H7 (cell line): ENCODE measurements around the gene DHRS7. TPM values are rescaled to one million over a fixed set of nuclear protein-coding genes. Genes with fewer than 3 reads are reported as not detected.

Experiments
- DNase-seq: peaks from one replicate; pipeline ENCODE4 v3.0.0; 2012
- H3K27me3 ChIP-seq: 2 replicates; pipeline ENCODE4 v1.6.0; 2011; ENCODE audit warnings: mild to moderate bottlenecking, low read length; ENCODE audit not compliant: control insufficient read depth, insufficient read depth
- H3K36me3 ChIP-seq: replicated peaks from 2 replicates; pipeline ENCODE4 v1.5.1; 2011; ENCODE audit warnings: low read length; ENCODE audit not compliant: control insufficient read depth, insufficient read depth
- H3K4me3 ChIP-seq: 2 replicates; pipeline ENCODE4 v1.5.1; 2011; ENCODE audit warnings: low read depth, mild to moderate bottlenecking, control low read depth, low read length, moderate library complexity; ENCODE audit not compliant: insufficient read depth
- total RNA-seq: library from RNA; depleted of rRNA; stranded (reverse); fragments of >200 nt; shearing (Covaris generic); gene quantifications from 2 replicates; pipeline ENCODE4 v1.2.3, GENCODE V29; 2014; rRNA removed

DHRS7 gene, protein sequence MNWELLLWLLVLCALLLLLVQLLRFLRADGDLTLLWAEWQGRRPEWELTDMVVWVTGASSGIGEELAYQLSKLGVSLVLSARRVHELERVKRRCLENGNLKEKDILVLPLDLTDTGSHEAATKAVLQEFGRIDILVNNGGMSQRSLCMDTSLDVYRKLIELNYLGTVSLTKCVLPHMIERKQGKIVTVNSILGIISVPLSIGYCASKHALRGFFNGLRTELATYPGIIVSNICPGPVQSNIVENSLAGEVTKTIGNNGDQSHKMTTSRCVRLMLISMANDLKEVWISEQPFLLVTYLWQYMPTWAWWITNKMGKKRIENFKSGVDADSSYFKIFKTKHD
- 24.0 and 40.0 TPM in 2 replicates for total RNA-seq

DNA sequence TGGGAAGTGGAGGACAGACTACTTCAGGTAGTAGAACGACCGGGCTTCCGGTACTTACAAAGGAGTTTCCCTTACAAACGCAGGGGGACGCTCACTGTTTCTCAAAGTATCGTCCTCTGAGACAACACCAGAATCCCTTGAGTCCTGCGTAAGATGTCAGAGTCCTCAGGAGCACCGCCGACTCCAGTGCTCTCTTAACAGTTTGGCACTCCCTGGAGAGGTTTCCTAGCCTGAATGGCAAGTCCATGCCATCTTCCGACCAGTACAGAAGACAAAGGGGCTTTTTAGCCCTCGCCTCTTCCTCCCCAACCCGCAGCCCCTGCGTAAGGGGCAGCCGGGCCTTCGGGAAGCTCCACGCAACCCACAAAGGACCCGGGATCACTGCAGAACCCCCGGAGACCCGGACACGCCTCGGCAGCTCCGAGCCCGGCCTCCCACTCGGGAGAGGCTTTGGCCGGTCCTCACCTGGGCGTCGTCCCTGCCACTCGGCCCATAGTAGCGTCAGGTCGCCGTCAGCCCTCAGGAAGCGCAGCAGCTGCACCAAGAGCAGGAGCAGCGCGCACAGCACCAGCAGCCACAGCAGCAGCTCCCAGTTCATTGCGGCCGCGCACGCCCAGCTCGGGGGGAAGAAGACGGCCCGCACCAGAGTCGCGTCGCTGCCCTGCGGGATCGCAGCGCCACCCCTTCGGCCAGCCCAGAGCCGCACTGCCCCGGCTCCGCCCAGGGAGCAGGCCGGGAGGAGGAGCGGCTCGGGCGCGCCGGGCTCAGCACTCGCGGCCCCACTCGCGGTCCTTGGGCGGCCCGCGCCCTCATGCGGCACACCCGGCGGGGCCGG is at the start of gene DHRS7:
DHRS7 (minus strand) TSS at position 687 of the 835 bp plus-strand sequence; CDS start at position 598, 89 bp downstream.
- peak; percentile 90 for DNase-seq
- H3K27me3 ChIP-seq, result no peaks in the 10 kb centered on the region; the same call in 1 of the 2 replicates
- no peaks in the 10 kb centered on the region for H3K36me3 ChIP-seq
- peak within 1 kb of the TSS; percentile 79 for H3K4me3 ChIP-seq

DNA sequence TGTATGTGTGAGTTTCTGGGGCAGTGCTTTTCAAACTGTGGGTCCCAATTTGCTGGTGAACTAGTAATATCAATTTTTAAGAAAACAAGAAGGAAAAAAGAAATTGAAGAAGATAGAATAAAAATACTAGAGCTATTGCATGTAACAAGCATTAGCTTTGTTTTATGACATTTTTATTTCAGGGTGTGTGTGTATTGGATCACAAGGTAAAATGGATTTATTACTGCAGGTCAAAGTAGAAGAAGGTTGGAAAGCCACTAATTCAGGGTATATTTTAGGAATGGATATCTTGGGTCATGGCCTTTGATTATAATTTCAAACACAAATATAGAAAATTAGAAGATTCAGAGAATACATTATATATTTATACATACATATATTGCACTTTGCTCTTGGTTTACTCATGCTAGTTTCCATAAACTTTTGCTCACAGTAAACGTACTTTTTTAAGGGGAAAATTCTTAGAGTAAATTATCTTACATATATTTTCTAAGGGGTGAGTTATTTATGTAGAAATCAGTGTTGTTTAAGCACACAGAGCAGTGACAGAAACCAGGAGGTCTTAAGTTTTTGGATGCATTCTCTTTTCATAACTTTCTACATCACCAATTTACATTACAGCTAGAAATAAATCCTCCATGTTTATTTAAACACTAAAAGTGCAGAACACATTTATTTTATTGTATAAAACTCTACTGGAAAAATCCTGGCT is 49.4 kb upstream of the DHRS7 start:
- DNase-seq, result no peak
- H3K4me3 ChIP-seq, result no peak overlapping the region
- H3K27me3 ChIP-seq, result no peaks in the 10 kb centered on the region
- no peaks in the 10 kb centered on the region for H3K36me3 ChIP-seq

DNA sequence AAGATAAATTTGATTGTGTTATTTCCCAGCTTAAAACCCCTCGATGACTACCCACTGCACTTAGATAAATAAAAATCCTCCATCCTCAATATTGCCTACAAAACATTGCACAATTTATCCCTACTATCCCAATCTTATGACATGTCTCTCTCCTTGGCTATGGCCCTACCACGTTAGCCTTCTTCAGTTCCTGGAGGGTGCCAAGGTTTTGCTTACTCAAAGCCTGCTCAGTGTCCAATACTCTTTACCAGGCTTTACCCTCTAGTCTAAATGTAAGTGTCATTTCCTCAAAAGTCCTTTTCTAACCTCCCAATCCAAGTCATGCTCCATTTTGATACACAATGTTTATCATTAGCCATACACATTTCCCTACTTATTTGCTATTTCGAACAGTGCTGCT is 48.8 kb upstream of the DHRS7 start:
- Histone ChIP-seq H3K4me3 (no peak overlapping the region), H3K27me3 (no peaks in the 10 kb centered on the region), H3K36me3 (no peaks in the 10 kb centered on the region)
- DNase-seq, result no peak

DNA sequence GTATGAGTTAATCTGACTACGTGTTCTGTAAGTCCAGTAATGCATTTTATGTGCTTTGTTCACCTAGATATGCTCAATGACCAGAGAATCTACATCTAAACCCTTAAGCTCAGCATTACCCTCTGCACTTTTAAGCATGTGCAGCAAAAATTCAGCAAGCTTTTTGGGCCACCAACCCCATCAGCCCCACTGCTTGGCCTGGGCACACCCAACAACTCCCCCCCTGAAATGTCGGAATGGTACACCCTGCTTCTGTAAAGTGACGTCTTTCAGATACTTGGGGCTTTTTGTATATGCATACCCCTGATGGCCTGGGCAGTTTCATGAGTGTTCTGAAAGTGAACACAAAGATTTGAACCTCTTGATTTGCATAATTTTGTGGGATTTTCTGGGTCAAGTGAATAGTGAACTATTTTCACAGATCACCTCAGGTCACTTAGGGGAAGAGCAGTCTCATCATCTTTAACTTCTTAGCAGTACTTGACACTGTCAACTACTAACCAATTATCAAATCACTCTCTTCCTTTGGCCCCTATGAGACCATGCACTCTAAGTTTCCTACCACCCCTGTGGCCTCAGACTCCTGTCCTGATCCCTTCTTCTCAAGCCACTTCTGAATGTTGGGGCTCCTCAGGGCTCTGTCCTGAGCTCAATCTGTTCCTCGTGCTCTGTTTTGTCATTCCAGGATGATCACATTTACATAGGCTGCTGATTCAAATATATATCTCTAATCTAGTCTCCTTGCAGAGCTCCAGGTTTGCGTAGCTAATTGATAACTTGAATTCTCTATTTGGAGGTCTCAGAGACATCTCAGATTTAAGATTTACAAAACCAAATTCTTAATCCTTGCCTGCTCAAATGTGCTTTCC is 47.5 kb upstream of the DHRS7 start:
- no peak for DNase-seq
- H3K4me3 ChIP-seq, result no peak overlapping the region
- H3K27me3 ChIP-seq, result no peaks in the 10 kb centered on the region
- no peaks in the 10 kb centered on the region for H3K36me3 ChIP-seq

DNA sequence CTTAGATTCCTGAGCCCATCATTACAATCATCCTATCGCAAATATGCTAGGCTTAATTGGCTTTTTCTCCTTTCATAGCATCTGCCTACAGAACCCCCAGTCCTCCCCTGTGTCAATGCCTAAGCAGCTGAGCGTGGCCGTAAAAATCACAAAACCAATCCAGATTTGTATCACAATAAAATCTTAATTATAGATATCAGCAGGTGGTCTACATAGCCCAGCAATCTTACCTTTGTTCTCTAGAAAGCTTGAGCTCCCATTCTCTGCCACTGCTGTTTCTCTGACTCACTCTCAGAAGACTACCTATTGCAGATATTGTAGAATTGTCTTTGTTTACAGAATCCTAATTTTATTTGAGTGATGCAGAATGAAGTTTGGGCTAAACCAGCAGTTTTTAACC is 46.0 kb upstream of the DHRS7 start:
- no peaks in the 10 kb centered on the region for H3K27me3 ChIP-seq
- H3K36me3 ChIP-seq, result no peaks in the 10 kb centered on the region
- H3K4me3 ChIP-seq, result no peak overlapping the region
- no peak for DNase-seq

DNA sequence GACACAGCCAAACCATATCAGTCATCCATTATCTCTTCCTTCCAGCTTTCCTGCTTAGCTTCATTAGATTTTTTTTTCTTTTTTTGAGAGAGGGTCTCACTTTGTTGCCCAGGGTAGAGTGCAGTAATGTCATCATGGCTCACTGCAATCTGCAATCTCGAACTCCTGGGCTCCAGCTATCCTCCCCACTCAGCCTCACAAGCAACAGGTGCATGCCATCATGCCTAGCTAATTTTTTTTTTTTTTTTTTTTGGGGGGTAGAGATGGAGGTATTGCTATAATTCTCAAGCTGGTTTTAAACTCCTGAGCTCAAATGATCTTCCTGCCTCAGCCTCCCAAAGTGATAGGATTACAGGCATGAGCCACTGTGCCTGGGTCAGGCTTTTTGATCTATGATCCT is 45.5 kb upstream of the DHRS7 start:
- DNase-seq, result no peak
- no peak overlapping the region for H3K4me3 ChIP-seq
- H3K36me3 ChIP-seq, result no peaks in the 10 kb centered on the region
- no peaks in the 10 kb centered on the region for H3K27me3 ChIP-seq

DNA sequence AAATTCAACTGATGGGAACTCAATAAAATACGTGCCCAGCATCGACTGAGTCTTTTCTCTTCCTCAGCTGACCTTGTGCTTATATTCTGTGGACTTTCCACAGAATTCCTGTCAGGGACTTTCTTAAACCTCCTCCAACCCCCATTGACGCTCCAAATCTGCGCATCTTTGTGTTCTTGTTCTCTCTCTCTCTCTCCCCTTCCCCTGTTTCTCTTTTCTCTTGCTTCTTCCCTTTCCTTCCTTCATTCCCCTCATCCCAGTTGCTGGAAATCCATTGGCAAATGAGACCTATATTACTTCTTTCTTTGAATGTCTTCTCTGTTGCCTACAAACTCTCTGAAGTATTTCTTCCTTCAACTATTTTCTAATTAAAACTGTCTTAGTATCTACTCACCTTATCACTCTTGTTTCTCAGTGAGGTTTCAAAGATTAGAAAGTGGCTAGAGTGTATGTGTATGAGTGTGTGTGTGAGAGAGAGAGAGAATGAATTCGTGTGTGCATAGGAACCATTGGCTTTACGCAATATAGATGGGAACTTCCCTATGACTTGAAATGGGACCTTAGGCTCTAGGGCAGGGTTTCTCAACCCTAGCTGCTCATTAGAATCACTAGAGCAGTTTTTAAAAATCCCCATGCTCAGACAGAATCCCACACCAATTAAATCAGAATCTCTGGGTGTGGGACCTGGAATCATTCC is 41.8 kb upstream of the DHRS7 start:
- H3K36me3 ChIP-seq, result no peaks in the 10 kb centered on the region
- no peak overlapping the region for H3K4me3 ChIP-seq
- no peak for DNase-seq
- H3K27me3 ChIP-seq, result no peaks in the 10 kb centered on the region

DNA sequence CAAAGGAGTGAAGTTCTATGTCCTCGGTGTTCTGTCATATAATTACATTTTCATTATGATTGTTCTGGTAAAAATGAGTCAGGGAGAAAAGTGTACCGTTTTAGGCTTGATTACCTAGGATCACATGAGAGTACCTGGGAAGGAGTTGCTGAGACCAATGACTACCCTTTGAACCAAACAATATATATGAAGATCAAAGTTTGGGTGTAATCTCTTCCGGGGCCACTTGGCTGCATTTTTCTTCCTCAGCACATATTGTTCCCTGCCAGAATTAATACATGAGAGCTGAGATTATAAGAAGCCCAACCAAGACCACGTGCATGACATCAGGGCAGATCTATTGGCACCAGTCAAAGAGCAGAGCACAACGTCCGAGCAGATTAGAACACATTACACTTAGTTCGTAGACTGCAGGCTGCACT is 41.1 kb upstream of the DHRS7 start:
- Histone ChIP-seq H3K27me3 (no peaks in the 10 kb centered on the region), H3K4me3 (no peak overlapping the region), H3K36me3 (no peaks in the 10 kb centered on the region)
- no peak for DNase-seq

DNA sequence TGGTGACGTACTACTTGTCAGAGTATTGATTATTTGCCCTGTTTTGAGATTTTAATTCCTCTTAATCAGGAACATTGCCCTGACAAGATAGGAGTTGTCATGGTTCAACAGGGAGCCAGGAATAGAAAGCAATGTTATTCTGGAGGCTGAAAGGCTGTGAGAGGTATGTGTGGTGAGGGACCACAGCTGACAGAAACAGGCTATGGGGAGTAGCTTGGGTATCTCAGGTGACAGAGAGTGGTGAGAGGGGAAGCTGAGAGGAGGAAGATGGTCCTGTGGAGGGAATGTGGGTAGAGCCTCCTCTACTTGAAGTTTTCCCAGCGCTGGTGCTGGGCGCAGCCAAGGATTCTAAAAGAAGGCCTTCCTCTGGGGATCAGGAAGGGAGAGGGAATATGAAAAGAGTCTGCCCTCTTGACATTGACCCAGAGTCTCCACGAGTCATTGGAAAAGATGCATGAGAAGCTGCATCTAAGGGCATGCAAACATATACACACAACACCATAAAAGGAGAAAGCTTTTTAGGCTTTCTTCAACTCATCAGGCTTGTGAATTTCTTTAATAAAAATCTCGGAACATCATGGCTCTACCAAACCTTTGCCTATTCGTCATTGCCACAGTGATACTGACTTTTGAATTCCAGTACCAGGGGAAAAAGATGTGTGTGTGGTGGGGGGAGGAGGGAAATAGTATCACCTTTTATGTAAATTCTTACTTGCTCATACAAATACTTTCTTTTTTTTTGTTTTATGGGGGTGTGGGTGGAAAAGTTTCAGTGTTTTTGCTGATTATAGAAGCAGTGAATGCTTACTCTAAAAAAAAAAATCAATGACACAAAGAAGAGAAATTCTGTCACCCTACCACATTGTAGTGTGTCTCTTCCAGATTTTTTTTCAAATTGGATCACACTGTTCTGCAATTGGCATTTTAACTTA is 39.9 kb upstream of the DHRS7 start:
- no peak overlapping the region for H3K4me3 ChIP-seq
- no peaks in the 10 kb centered on the region for H3K36me3 ChIP-seq
- DNase-seq, result peak; percentile 11
- H3K27me3 ChIP-seq, result no peaks in the 10 kb centered on the region

DNA sequence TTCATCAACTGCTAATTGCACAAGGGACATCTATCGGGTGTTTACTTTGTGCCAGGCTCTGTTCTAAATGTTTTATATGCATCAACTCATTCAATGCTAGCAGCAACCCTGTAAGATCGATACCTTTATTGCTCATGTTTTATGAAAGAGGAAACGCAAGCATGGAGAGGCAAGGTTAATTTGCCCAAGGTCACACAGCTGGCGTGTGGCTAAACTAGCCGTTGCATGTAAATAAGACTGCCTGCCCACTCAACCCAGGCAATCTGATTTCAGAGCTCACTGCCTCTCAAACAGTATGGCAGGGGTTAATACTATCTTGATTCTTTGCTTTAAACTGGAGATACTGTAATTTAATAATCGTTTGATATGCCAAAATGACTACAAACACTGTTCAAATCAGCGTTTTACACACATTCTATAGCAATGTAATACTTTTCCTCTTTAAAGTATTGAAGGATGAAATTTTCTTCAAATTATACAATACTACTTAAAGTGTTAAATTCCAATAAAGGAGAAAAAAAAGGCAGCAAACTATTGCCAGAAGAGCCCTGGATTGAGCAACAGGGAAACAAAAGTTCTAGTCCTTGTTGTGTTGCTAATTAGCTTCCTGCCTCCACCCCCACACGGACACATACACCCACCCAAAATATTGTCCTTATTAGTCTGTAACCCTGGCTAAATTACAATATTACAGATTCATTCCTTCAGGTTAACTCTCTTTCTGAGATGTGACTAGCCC is 39.1 kb upstream of the DHRS7 start:
- Histone ChIP-seq H3K36me3 (no peaks in the 10 kb centered on the region), H3K4me3 (no peak overlapping the region), H3K27me3 (no peaks in the 10 kb centered on the region)
- no peak for DNase-seq

DNA sequence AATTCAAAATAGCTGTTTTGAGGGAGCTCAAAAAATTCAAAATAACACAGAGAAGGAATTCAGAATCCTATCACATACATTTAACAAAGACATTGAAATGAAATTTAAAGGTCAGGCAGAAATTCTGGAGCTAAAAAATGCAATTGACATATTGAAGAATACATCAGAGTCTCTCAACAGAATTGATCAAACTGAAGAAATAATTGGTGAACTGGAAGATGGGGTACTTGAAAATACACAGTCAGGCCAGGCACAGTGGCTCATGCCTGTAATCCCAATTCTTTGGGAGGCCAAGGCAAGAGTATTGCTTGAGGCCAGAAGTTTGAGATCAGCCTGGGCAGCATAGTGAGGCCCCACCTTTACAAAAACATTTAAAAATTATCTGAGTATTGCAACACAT is 34.1 kb upstream of the DHRS7 start:
- no peak overlapping the region for H3K4me3 ChIP-seq
- no peak for DNase-seq
- no peaks in the 10 kb centered on the region for H3K27me3 ChIP-seq
- no peaks in the 10 kb centered on the region for H3K36me3 ChIP-seq

DNA sequence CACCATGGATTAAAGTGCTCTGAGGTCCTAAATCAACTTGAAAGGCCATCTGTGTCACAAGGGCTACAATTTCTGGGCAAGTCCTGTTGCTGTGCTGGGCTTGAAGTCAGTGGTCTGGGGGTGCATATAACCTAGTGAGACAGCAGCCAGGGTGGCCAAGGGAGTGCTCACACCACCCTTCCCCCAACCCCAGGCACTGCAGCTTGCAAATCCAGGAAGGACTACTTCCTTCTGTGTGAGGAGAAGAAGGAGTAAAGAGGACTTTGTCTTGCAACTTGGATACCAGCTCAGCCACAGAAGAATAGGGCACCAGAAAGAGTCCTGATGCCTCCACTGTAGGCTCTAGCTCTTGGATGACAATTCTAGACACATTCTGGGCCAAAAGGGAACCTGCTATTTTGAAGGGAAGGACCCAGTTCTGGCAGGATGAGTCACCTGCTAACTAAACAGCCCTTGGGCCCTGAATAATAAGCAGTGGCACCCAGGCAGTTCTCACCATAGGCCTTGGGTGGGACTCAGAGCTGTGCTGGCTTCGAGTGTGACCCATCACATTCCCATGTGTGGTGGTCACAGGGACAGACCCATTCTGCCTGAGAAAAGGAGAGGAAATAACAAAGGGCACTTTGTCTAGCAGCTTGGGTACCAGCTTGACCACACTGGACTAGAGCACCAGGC is 32.6 kb upstream of the DHRS7 start:
- DNase-seq, result no peak
- Histone ChIP-seq H3K4me3 (no peak overlapping the region), H3K36me3 (no peaks in the 10 kb centered on the region), H3K27me3 (no peaks in the 10 kb centered on the region)
